H9 (cell line): ENCODE results near the gene SHTN1. TPM values are rescaled to one million over a fixed set of nuclear protein-coding genes. Genes with fewer than 3 reads are reported as not detected.

ENCODE experiments used
- DNase-seq: peaks from one replicate; pipeline ENCODE4 v3.0.0-alpha.2; 2017
- H2AFZ ChIP-seq: one replicate; pipeline ENCODE4 v1.6.1; 2013; ENCODE audit warnings: mild to moderate bottlenecking, low read length, control low read depth, moderate library complexity
- H2AK5ac ChIP-seq: 2 replicates; pipeline ENCODE4 v1.6.1; 2013; ENCODE audit warnings: low read length, control low read depth, mixed read lengths; ENCODE audit not compliant: insufficient read length
- H2BK120ac ChIP-seq: one replicate; pipeline ENCODE4 v1.6.1; 2013; ENCODE audit warnings: low read depth, mild to moderate bottlenecking, low read length, control low read depth, inconsistent platforms; ENCODE audit not compliant: poor library complexity, severe bottlenecking
- H2BK12ac ChIP-seq: 2 replicates; pipeline ENCODE4 v1.6.1; 2013; ENCODE audit warnings: low read length, control low read depth, mixed read lengths, low read depth; ENCODE audit not compliant: insufficient read length
- H2BK15ac ChIP-seq: 2 replicates; pipeline ENCODE4 v1.6.1; 2013; ENCODE audit warnings: low read depth, low read length, control low read depth
- H2BK20ac ChIP-seq: one replicate; pipeline ENCODE4 v1.6.1; 2013; ENCODE audit warnings: low read depth, mild to moderate bottlenecking, low read length, control low read depth, inconsistent platforms; ENCODE audit not compliant: poor library complexity, severe bottlenecking
- H2BK5ac ChIP-seq: 2 replicates; pipeline ENCODE4 v1.6.1; 2013; ENCODE audit warnings: low read length, control low read depth, mixed read lengths; ENCODE audit not compliant: insufficient read length
- H3K14ac ChIP-seq: 2 replicates; pipeline ENCODE4 v1.6.1; 2013; ENCODE audit warnings: low read length, control low read depth; ENCODE audit not compliant: insufficient read depth
- H3K18ac ChIP-seq: 2 replicates; pipeline ENCODE4 v1.6.1; 2013; ENCODE audit warnings: low read depth, mild to moderate bottlenecking, mixed read lengths, low read length, control low read depth; ENCODE audit not compliant: insufficient read length
- H3K23ac ChIP-seq: 2 replicates; pipeline ENCODE4 v1.6.1; 2013; ENCODE audit warnings: low read length, control low read depth, mixed read lengths, low read depth; ENCODE audit not compliant: insufficient read length
- H3K23me2 ChIP-seq: 2 replicates; pipeline ENCODE4 v1.6.1; 2013; ENCODE audit warnings: low read depth, mild to moderate bottlenecking, mixed read lengths, low read length, control low read depth; ENCODE audit not compliant: insufficient read length, poor library complexity, severe bottlenecking
- H3K27ac ChIP-seq: 2 replicates; pipeline ENCODE4 v1.5.1; 2013; ENCODE audit warnings: low read length, control low read depth, mixed read lengths, low read depth; ENCODE audit not compliant: insufficient read length
- H3K27me3 ChIP-seq: 2 replicates; pipeline ENCODE4 v1.6.1; 2013; ENCODE audit warnings: low read length, control low read depth, inconsistent platforms; ENCODE audit not compliant: insufficient read depth
- H3K4ac ChIP-seq: 2 replicates; pipeline ENCODE4 v1.6.1; 2013; ENCODE audit warnings: low read depth, mild to moderate bottlenecking, control low read depth, inconsistent platforms, low read length, moderate library complexity
- H3K4me1 ChIP-seq: 2 replicates; pipeline ENCODE4 v1.6.1; 2013; ENCODE audit warnings: low read length, control low read depth, inconsistent platforms; ENCODE audit not compliant: insufficient read depth
- H3K4me2 ChIP-seq: 2 replicates; pipeline ENCODE4 v1.6.1; 2013; ENCODE audit warnings: low read length, control low read depth, mixed read lengths; ENCODE audit not compliant: insufficient read length, insufficient read depth
- H3K56ac ChIP-seq: 2 replicates; pipeline ENCODE4 v1.6.1; 2013; ENCODE audit warnings: low read depth, mild to moderate bottlenecking, mixed read lengths, low read length, control low read depth; ENCODE audit not compliant: insufficient read length
- H3K79me1 ChIP-seq: 2 replicates; pipeline ENCODE4 v1.6.1; 2013; ENCODE audit warnings: low read depth, mild to moderate bottlenecking, moderate library complexity, low read length, control low read depth, inconsistent platforms; ENCODE audit not compliant: insufficient read depth, poor library complexity, severe bottlenecking
- H3K79me2 ChIP-seq: 2 replicates; pipeline ENCODE4 v1.6.1; 2013; ENCODE audit warnings: low read length, control low read depth, inconsistent platforms; ENCODE audit not compliant: insufficient read depth
- H3K9ac ChIP-seq: 2 replicates; pipeline ENCODE4 v1.6.1; 2013; ENCODE audit warnings: low read length, control low read depth, mixed read lengths; ENCODE audit not compliant: insufficient read length; ENCODE audit errors: extremely low read depth
- H3K9me3 ChIP-seq: one replicate; pipeline ENCODE4 v1.6.1; 2013; ENCODE audit warnings: low read depth, low read length, inconsistent platforms; ENCODE audit not compliant: control insufficient read depth
- H3T11ph ChIP-seq: one replicate; pipeline ENCODE4 v1.6.1; 2013; ENCODE audit warnings: mild to moderate bottlenecking, low read length, control low read depth, inconsistent platforms
- H4K20me1 ChIP-seq: one replicate; pipeline ENCODE4 v1.6.1; 2013; ENCODE audit not compliant: control insufficient read depth, insufficient read length, insufficient read depth
- H4K5ac ChIP-seq: 2 replicates; pipeline ENCODE4 v1.6.1; 2013; ENCODE audit warnings: low read depth, mild to moderate bottlenecking, mixed read lengths, low read length, control low read depth; ENCODE audit not compliant: insufficient read length
- H4K8ac ChIP-seq: replicated peaks from 2 replicates; pipeline ENCODE4 v1.6.1; 2013; ENCODE audit warnings: low read length, control low read depth, mixed read lengths, low read depth; ENCODE audit not compliant: insufficient read length
- H4K91ac ChIP-seq: 2 replicates; pipeline ENCODE4 v1.6.1; 2013; ENCODE audit warnings: low read depth, mild to moderate bottlenecking, moderate library complexity, mixed read lengths, low read length, control low read depth; ENCODE audit not compliant: insufficient read length
- H3K27ac Mint-ChIP-seq, 3 experiments: 2 replicates in 2 of 3; 3 replicates in 1 of 3; pipeline ENCODE4 v1.8.0; 2020 to 2021; ENCODE audit warnings: mixed read lengths in 3 of 3, mild to moderate bottlenecking in 1 of 3, moderate library complexity in 1 of 3
- H3K27me3 Mint-ChIP-seq: 2 replicates; pipeline ENCODE4 v1.8.0; 2021; ENCODE audit warnings: low read depth, mild to moderate bottlenecking, moderate library complexity, mixed read lengths
- H3K36me3 Mint-ChIP-seq, 3 experiments: 2 replicates in 2 of 3; 3 replicates in 1 of 3; pipeline ENCODE4 v1.8.0; 2020 to 2021; ENCODE audit warnings: low read depth in 3 of 3, mixed read lengths in 3 of 3; ENCODE audit not compliant: insufficient read depth in 1 of 3
- H3K4me1 Mint-ChIP-seq, 2 experiments: 2 replicates each; pipeline ENCODE4 v1.8.0; 2020; ENCODE audit warnings: mixed read lengths in 2 of 2
- H3K4me3 Mint-ChIP-seq, 2 experiments: 2 replicates in 1 of 2; 3 replicates in 1 of 2; pipeline ENCODE4 v1.8.0; 2020 to 2021; ENCODE audit warnings: mild to moderate bottlenecking in 2 of 2, mixed read lengths in 2 of 2, moderate library complexity in 1 of 2
- H3K9me3 Mint-ChIP-seq, 2 experiments: 2 replicates in 1 of 2; 3 replicates in 1 of 2; pipeline ENCODE4 v1.8.0; 2020; ENCODE audit warnings: mild to moderate bottlenecking in 2 of 2, mixed read lengths in 2 of 2, moderate library complexity in 1 of 2
- CTCF ChIP-seq: fragments of 200-600 bp; sonication (generic); conservative IDR thresholded peaks from 3 replicates; pipeline ENCODE4 v1.8.0; 2021; ENCODE audit warnings: antibody characterized with exemption, mild to moderate bottlenecking
- WGBS: extraction: QIAGEN DNeasy Blood & Tissue Kit; methylation state at CpG from one replicate; pipeline ENCODE4 v1.1.7; 2013; ENCODE audit warnings: missing lambda C conversion rate, low lambda C conversion rate, mixed read lengths; ENCODE audit not compliant: insufficient read length; ENCODE audit errors: extremely low coverage; 5-methylcytosine and 5-hydroxymethylcytosine counted together
- total RNA-seq: library from RNA; stranded (reverse); gene quantifications from 2 replicates; pipeline ENCODE4 v1.2.1, GENCODE V29; 2021

Gene SHTN1
- total RNA-seq, 1 experiment from 2014 or later = 22.1 TPM

GRCh38 chr10:116968331-116968730, 36.7 kb downstream of the SHTN1 start:
- DNase-seq = no peak
- peaks cover 0 to 17% (median 10%) of the 10 kb centered on the region in 3 experiments; a peak in 6 of 7 replicates for H3K36me3 Mint-ChIP-seq
- Histone ChIP-seq H2BK15ac (no peak overlapping the region), H2BK12ac (no peak overlapping the region), H2BK120ac (no peak overlapping the region), H3K4me2 (no peak overlapping the region), H2AFZ (no peak overlapping the region), H3K9me3 (no peaks in the 10 kb centered on the region), H3K14ac (no peak overlapping the region), H3K4ac (no peak overlapping the region), H3K56ac (no peak overlapping the region), H3K23me2 (no peaks in the 10 kb centered on the region), H4K20me1 (no peaks in the 10 kb centered on the region), H2BK20ac (no peak overlapping the region), H3K9ac (no peak overlapping the region), H3K79me2 (no peaks in the 10 kb centered on the region), H3K79me1 (no peaks in the 10 kb centered on the region), H3K23ac (no peak overlapping the region), H3K27me3 (no peaks in the 10 kb centered on the region), H2AK5ac (no peak overlapping the region), H4K5ac (no peak overlapping the region), H3T11ph (no peak overlapping the region), H3K4me1 (no peaks in the 10 kb centered on the region), H2BK5ac (no peak overlapping the region), H4K91ac (no peak overlapping the region), H3K18ac (no peak overlapping the region), H3K27ac (no peak overlapping the region), H4K8ac (no peak overlapping the region)
- H3K27ac Mint-ChIP-seq = no peak overlapping the region; a peak in 1 of 7 replicates
- WGBS = no CpG with 5 or more reads among the region's 3 CpGs
- H3K9me3 Mint-ChIP-seq = peaks cover 0 to 4% of the 10 kb centered on the region in 2 experiments; a peak in 1 of 5 replicates
- no peak for TF ChIP-seq CTCF
- no peaks in the 10 kb centered on the region for H3K27me3 Mint-ChIP-seq
- H3K4me3 Mint-ChIP-seq = no peak overlapping the region
- H3K4me1 Mint-ChIP-seq = peaks cover 2 to 3% of the 10 kb centered on the region in 2 experiments
